ENCODE results near the gene MYPN. TPM values are rescaled to one million over a fixed set of nuclear protein-coding genes. Genes with fewer than 3 reads are reported as not detected.

Gene MYPN
- polyA plus RNA-seq, 4 donors: 0.04 to 0.07 (median 0.05) TPM; not detected in 1

GRCh38 chr10:68087685-68088401 is 21.4 kb upstream of the MYPN start:
- no peak for DNase-seq (ENCODE audit: low read depth in 4 of 4, low spot score in 3 of 4)

- no peak for DNase-seq (ENCODE audit: low read depth in 4 of 4, low spot score in 3 of 4)
Measured at GRCh38 chr10:68088740-68089139, 20.5 kb upstream of the MYPN start.

DNA sequence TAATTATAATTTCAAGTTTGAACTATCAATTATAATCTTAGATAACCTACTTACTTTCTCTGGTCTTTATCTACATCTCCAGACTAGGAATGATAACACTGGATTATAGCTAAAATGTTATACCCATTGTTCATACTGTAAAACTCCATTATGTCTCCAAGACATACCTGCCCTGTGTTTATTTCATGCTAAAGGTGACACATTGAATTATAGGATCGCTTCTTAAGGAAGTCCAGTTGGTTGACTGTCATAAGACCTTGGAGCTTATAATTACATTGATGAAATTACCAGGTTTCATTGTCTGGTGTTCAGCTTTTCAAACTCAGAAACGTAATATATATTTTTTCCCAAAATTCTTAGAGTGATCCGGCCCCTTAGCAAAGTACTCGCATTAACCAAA is 18.7 kb upstream of the MYPN start:
- no peak for DNase-seq (ENCODE audit: low read depth in 4 of 4, low spot score in 3 of 4)

DNA sequence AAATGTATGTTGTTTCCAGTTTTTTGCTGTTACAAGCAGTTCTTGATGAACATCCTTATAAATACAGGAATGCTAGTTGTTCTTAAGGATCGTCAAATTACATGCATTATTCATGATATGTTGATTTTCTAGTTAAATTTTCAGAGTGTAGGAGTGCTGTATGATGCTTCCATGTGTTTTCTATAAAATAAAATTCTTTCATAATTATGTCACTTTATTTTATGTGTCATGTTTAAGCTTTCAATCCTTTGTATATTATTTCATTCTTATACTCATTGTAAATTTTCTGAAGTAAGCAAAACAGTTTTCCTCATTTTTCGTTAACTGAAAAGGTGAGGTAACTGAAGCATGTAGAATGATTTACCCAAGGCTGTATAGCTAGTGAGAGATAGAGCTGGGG is 16.8 kb upstream of the MYPN start:
- DNase-seq (ENCODE audit: low read depth in 4 of 4, low spot score in 3 of 4): no peak

DNA sequence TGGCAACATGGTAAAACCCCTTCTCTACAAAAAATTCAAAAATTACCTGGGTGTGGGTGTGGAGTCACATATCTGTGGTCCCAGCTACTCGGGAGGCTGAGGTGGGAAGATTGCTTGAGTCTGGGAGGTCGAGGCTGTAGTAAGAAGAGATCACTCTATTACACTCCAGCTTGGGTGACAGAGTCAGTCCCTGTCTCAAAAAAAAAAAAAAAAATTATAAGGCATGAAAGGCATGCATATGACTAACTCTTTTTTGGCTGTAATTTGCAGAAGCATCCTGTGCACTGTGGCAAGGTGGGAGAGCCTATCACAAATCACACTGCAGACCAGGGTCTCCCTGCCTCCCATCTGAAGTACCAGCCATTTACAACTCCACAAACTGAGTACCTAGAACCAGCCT is 14.1 kb upstream of the MYPN start:
- no peak for DNase-seq (ENCODE audit: low read depth in 4 of 4, low spot score in 3 of 4)

DNA sequence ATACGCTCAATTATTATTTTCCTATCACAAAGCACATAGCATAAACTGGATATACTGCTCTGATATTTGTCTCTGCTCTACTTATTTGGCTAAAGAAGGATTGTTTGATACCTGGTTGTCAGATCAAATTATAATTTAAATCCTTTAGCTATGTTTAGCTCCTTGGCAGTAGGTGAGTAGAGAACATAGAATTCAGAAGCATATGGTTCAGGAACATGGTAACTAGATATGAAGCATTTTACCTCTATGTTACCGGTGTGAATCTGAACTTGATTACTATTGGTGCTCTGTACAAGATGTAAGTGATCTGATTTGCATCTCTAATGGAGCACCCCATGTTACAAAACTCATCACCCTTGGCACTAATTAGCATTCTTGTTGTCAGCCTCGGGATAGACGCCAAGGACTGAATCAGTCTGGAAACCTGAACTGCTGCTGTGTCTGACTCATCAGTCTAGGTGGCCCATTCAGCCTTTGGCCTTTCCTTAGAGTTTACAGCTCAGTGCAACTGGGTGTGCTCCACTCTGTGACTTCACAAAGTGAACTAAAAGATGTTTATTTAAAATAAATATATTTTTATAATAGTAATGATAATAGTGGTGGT is 12.3 kb upstream of the MYPN start:
- DNase-seq (ENCODE audit: low read depth in 4 of 4, low spot score in 3 of 4): no peak

DNA sequence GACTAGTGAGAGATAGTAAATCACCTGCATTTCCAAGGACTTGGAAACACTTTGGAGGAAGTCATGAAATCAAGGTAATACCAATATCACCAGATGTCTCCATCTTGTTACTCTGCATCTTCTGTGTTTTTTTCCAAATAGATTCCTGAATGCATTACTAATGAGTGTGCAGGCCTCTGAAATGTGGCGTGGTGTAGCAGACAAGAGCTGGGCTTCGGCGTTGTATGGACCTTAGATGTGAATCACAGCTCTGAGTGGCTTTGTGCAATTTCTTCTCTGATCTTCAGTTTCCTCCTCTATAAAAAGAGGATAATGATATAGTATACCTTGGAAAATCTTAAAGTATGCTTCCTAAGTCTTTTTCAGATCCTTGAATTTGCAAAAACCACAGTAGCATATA is 9.6 kb upstream of the MYPN start:
- no peak for DNase-seq (ENCODE audit: low read depth in 4 of 4, low spot score in 3 of 4)

- DNase-seq (ENCODE audit: low read depth in 4 of 4, low spot score in 3 of 4): no peak
Measured at GRCh38 chr10:68101066-68101465, 8.2 kb upstream of the MYPN start.

GRCh38 chr10:68103261-68103878 is 5.9 kb upstream of the MYPN start:
- DNase-seq (ENCODE audit: low read depth in 4 of 4, low spot score in 3 of 4): no peak

DNA sequence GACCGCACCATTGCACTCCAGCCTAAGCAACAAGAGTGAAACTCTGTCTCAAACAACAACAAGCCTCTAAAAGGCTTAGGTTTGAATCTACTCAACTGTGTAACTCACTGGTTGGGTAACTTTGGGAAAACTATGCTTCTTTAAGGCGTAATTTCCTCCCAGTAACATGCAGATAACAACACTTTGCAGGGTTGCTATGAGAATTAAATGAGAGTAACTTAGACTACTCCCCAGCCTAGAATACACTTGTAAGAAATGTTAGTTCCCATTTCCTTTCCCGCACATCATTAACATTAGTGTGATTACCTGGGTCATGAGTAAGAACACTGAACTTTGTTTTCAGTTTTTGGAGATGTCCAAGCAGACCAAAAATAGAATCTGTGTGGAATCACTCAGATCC is 5.4 kb upstream of the MYPN start:
- no peak for DNase-seq (ENCODE audit: low read depth in 4 of 4, low spot score in 3 of 4)

GRCh38 chr10:68105820-68106219 is 3.5 kb upstream of the MYPN start:
- DNase-seq (ENCODE audit: low read depth in 4 of 4, low spot score in 3 of 4): no peak

DNA sequence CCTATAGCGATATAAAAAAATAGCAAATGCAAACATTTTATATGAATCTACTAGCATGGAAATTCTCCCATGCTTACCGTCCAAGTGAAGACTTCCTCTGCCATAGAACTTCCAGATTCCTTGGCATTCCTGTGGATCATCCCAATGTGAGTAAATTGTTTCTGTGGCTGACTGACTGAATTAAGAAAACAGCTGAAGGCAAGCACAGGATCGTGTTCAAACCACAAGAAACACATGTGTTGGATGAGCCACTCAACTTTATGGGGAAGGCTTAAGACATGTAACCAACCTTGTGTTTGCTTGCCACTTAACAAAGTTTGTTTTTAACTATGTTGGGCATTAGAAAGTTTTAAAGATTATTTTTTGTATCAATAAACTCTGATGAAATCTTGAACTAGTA is 2.6 kb upstream of the MYPN start:
- DNase-seq (ENCODE audit: low read depth in 4 of 4, low spot score in 3 of 4): no peak

DNA sequence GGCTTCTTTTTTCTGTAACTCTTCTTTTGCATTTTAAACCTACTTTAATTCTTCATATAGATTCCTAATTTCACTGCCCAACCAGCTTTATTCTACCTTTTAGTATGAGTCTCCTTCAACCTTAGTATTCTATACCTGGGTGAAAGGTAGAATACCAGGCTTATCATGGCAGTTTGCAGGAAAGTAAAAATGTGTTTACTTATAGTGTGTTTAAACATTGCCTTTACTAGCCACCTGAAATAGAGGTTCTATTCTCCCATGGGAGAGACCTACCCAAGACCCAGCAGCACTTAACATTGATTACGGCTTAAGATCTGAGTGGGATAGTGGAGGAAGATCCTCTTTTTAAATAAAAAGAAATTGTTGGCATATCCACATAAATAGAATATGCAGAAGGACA is 1.6 kb upstream of the MYPN start:
- DNase-seq (ENCODE audit: low read depth in 4 of 4, low spot score in 3 of 4): no peak

- no peak for DNase-seq (ENCODE audit: low read depth in 4 of 4, low spot score in 3 of 4)
Measured at GRCh38 chr10:68108051-68108450, 1.2 kb upstream of the MYPN start.

DNA sequence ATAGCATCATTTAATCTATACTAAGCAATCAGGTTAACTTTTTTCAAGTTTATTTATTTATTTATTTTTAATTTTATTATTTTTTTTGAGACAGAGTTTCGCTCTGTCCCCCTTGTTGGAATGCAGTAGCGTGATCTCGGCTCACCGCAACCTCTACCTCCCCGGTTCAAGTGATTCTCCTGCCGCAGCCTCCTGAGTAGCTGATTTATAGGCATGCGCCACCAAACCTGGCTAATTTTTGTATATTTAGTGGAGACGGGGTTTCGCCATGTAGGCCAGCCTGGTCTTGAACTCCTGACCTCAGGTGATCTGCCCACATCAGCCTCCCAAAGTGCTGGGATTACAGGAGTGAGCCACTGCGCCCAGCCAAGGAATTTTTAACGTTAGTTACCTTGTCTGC is 635 bp upstream of the MYPN start:
- no peak for DNase-seq (ENCODE audit: low read depth in 4 of 4, low spot score in 3 of 4)

DNA sequence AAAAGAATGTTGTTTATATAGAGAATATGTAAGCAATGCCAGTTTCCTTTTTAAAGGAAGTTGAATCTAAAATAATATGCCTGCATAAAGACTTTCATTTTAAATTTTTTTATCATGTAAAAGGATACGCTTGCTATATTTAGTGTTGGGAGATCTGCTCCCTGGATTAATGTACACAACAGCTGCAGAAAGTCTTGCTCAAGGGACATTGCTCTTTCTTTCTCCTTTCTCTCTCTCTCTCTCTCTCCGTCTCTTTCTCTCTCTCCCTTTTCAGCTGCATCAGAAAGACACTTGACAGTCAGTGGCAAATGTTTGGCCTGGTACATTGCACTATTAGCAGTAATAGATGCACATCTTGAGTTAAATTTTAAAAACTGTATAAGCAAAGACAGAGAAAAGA is 739 bp downstream of the MYPN start:
- DNase-seq (ENCODE audit: low read depth in 4 of 4, low spot score in 3 of 4): no peak

DNA sequence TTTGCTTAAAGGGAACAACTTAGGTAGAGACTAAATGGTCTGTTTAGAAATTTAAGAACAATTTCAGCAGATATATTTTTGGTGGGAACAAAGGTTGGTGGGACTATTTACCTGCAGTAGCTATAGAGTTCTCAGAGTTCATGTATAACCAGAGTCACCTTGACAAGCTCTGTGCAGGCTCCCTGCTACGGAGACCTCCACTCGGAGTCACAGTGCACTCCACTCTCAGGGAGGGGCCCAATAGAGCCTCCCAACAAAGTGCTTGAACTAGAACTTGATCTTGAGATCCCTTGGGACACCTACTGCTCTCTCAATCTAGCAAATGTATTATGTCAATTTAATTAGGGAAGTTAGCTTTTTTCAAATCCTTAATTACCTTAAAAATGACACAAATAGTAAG is 2.3 kb downstream of the MYPN start:
- no peak for DNase-seq (ENCODE audit: low read depth in 4 of 4, low spot score in 3 of 4)

DNA sequence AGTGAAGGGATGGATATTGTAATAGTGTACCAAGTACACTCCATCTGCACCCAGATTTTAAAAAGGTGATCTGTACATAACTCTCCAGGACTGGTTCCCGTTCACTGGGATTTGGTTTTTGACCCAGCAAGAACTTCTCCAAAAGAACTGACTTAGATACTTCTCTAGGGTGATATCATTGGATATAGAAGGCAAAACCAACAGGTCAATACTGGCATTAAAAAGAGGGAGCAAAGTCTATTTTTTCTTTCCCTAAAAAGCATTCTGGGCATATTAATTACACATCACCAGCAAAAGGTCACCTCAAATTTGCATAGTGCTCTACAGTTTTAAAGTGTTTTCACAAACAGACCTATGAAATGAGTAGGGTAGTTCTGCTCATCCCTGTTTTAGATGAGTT is 3.5 kb downstream of the MYPN start:
- no peak for DNase-seq (ENCODE audit: low read depth in 4 of 4, low spot score in 3 of 4)

DNA sequence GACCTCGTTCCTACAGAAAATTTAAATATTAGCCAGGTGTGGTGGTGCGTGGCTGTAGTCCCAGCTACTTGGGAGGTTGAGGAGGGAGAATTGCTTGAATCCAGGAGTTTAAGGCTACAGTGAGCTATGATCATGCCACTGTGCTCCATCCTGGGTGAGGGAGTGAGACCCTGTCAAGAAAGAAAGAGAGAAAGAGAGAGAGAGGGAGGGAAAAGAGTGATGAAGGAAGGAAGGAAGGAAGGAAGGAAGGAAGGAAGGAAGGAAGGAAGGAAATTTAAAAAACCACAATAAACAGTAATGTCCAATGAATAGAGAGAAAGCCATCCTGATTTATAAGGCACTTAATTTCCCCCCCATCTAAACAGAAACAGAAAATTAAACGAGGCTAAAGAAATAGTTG is 9.4 kb downstream of the MYPN start:
- DNase-seq (ENCODE audit: low read depth in 4 of 4, low spot score in 3 of 4): no peak

DNA sequence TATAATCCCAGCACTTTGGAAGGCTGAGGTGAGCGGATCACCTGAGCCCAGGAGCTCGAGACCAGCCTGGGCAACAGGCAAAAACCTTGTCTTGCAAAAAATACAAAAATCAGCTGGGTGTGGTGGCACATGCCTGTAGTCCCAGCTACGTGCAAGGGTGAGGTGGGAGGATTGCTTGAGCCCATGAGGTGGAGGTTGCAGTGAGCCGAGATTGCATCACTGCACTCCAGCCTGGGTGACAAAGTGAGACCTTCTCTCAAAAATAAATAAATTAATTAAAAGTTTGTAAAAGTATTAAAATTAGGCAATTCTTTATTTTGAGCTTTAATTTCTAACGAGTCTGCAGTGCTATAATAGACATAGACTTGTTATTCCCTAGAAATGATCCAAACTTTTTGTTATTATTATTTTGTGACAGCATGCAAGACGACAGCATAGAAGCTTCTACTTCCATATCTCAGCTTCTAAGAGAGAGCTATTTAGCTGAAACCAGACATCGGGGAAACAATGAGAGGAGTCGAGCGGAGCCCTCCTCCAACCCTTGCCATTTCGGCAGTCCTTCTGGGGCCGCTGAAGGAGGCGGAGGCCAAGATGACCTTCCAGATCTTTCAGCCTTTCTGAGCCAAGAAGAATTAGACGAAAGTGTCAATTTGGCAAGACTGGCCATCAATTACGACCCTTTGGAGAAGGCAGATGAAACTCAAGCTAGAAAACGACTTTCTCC is 11.9 kb downstream of the MYPN start:
- no peak for DNase-seq (ENCODE audit: low read depth in 4 of 4, low spot score in 3 of 4)

GRCh38 chr10:68121852-68122251 is 12.6 kb downstream of the MYPN start:
- no peak for DNase-seq (ENCODE audit: low read depth in 4 of 4, low spot score in 3 of 4)

DNA sequence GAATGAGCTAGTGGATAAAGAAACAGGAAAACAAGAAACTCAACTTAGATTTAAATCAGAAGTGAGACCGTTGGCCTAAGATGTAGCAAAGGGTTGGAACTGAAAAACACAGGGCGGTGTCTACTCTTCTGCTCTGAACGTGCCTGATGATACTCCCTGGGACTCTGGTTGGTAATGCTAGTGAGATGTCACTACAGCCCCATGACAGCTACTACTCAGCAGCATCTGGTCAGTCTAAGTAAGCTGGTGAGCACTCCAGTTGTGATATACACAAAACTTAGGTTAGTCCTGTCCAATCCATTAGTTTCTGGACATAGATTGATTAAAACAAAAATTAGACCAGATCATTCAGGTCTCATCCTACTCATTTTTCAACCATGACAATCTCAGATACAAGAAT is 15.4 kb downstream of the MYPN start:
- DNase-seq (ENCODE audit: low read depth in 4 of 4, low spot score in 3 of 4): no peak

Data from right renal pelvis (tissue), 4 donors.